HepG2 (cell line): ENCODE data around the gene ADAMTS17. TPM values are rescaled to one million over a fixed set of nuclear protein-coding genes. Genes with fewer than 3 reads are reported as not detected.

Experiments used
- FOXP1 ChIP-seq, 2 experiments: fragments of 450-650 bp in 1 of 2; IDR thresholded peaks; 2 replicates each; pipeline ENCODE4 v1.6.1; 2017 to 2018; ENCODE audit warnings: antibody characterized with exemption in 1 of 2
- KDM4B ChIP-seq: sonication (generic); formaldehyde crosslinking; IDR thresholded peaks from 2 replicates; pipeline ENCODE4 v1.4.0; 2020; ENCODE audit warnings: missing genetic modification reagents
- NFE2L1 ChIP-seq: sonication (generic); formaldehyde crosslinking; IDR thresholded peaks from 2 replicates; pipeline ENCODE4 v1.4.0; 2020; ENCODE audit warnings: missing genetic modification reagents, mild to moderate bottlenecking, borderline replicate concordance
- RXRA ChIP-seq: sonication (generic); formaldehyde crosslinking; IDR thresholded peaks from 2 replicates; pipeline ENCODE4 v1.5.1; 2020; ENCODE audit warnings: missing genetic modification reagents
- SALL1 ChIP-seq: sonication (generic); formaldehyde crosslinking; IDR thresholded peaks from 2 replicates; pipeline ENCODE4 v1.8.0; 2022; ENCODE audit warnings: mild to moderate bottlenecking, missing genetic modification reagents
- SMARCE1 ChIP-seq: fragments of 450-650 bp; IDR thresholded peaks from 2 replicates; pipeline ENCODE4 v1.6.1; 2017; ENCODE audit warnings: borderline replicate concordance
- ZBTB40 ChIP-seq, 2 experiments: fragments of 450-650 bp in 1 of 2; sonication (generic) in 1 of 2; formaldehyde crosslinking in 1 of 2; IDR thresholded peaks; 2 replicates each; pipeline versions ENCODE4 v1.6.1 to v1.8.0; 2016 to 2022; ENCODE audit warnings: antibody characterized with exemption in 1 of 2, mild to moderate bottlenecking in 1 of 2, missing genetic modification reagents in 1 of 2
- ZFP82 ChIP-seq: sonication (generic); formaldehyde crosslinking; IDR thresholded peaks from 2 replicates; pipeline ENCODE4 v1.5.1; 2020; ENCODE audit warnings: mild to moderate bottlenecking, missing genetic modification reagents, borderline replicate concordance
- ZNF281 ChIP-seq: sonication (generic); formaldehyde crosslinking; IDR thresholded peaks from 2 replicates; pipeline ENCODE4 v1.4.0; 2020; ENCODE audit warnings: missing genetic modification reagents, borderline replicate concordance
- ZNF33B ChIP-seq: sonication (generic); formaldehyde crosslinking; IDR thresholded peaks from 2 replicates; pipeline ENCODE4 v1.5.1; 2020; ENCODE audit warnings: mild to moderate bottlenecking, missing genetic modification reagents
- polyA plus RNA-seq, 8 experiments: library from polyadenylated mRNA; depleted of rRNA in 3 of 8; stranded (reverse) in 7 of 8; unstranded in 1 of 8; fragments of >200 nt; fragmentation: Illumina TruSeq in 4 of 8; extraction: Trizol in 4 of 8; gene quantifications; 2 replicates each; pipeline versions ENCODE4 v1.2.1 to v1.2.3, GENCODE V29; 2011 to 2016; ENCODE audit warnings: low read depth in 4 of 8, missing spikeins in 1 of 8, mixed read lengths in 1 of 8; ENCODE audit not compliant: insufficient read depth in 1 of 8
- total RNA-seq, 5 experiments: library from RNA; depleted of rRNA; stranded (reverse); fragments of >200 nt; fragmentation: Illumina TruSeq; extraction: Trizol; gene quantifications; 2 replicates each; pipeline ENCODE4 v1.2.3, GENCODE V29; 2016; ENCODE audit warnings: low read depth in 1 of 5

The ADAMTS17 gene
- total and polyA plus RNA-seq, 2 of the 13 experiments (the other 11 are each of a cell fraction or from before 2014, with no cell fraction given) = 0.02 to 0.04 TPM

DNA sequence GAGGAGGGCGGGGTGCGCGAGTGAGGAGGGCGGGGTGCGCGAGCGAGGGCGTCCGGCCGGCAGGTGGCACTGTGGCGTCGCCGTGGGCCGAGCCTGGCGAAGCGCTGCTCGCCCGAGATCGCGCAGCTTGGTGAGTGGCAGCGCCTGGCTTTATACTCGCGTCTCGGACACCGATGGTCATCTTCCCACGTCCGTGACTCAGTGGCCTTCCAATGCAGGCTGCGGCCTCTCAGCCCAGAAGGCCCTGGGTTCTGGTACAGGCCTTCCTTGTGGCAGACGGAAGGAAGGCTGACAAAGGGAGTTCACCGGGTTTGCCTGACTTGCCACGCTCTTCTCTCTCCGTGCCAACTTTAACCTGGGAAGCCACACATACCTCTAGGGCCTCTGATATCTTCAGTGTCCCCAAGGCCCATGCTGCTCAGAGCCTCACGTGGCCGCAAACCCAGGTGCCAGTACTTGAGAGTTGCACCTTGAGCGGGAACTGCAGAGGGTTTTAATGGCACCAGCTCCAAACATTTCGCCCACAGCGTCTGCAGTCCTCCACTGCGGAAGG is 413.3 kb downstream of the ADAMTS17 start (continued):
- 0 out of 2 replicates have a peak, but pooled peaks have one; percentile 38 for TF ChIP-seq ZNF33B (CRISPR knock-in tag)
- peak; percentile 48 for TF ChIP-seq SALL1 (CRISPR knock-in tag)
- TF ChIP-seq KDM4B = no peak
- TF ChIP-seq RXRA (CRISPR knock-in tag) = no peak
- TF ChIP-seq ZFP82 (CRISPR knock-in tag) = no peak
- no peak for TF ChIP-seq SMARCE1
- no peak for TF ChIP-seq FOXP1 (IDR thresholded peaks at IDR 0.05)
- TF ChIP-seq FOXP1 (CRISPR knock-in tag; IDR thresholded peaks at IDR 0.05) = no peak
- no peak for TF ChIP-seq ZNF281 (CRISPR knock-in tag)
- no peak for TF ChIP-seq NFE2L1 (CRISPR knock-in tag)
- TF ChIP-seq ZBTB40 (IDR thresholded peaks at IDR 0.05) = no peak
- TF ChIP-seq ZBTB40 (CRISPR knock-in tag; IDR thresholded peaks at IDR 0.05) = no peak
